Astrocyte (in vitro differentiated cells and primary cell): ENCODE data around the gene MBTPS2.

Experiments
- CTCF ChIP-seq: IDR thresholded peaks from 2 replicates; pipeline ENCODE4 v1.5.1; 2011; ENCODE audit warnings: low read depth, mild to moderate bottlenecking, inconsistent platforms, low read length, moderate library complexity; ENCODE audit not compliant: insufficient read depth
- EZH2 ChIP-seq: IDR thresholded peaks from 2 replicates; pipeline ENCODE4 v1.6.1; 2012; ENCODE audit warnings: mild to moderate bottlenecking, low read length, inconsistent platforms; ENCODE audit not compliant: insufficient read depth

GRCh38 chrX:21840193-21840545 lies 752 bp downstream of the MBTPS2 start:
- TF ChIP-seq CTCF (no peak), EZH2 (no peak)
